HEK293 (cell line): ENCODE results near the gene PITPNM2.

ENCODE experiments used
- CTCF ChIA-PET: fragments of 350-600 bp; formaldehyde crosslinking; extraction: SDS; loops from one replicate; lab custom pipeline; 2021; ENCODE audit warnings: antibody characterized with exemption; lab: Yijun Ruan, JAX
- POLR2A ChIA-PET: fragments of 300-600 bp; formaldehyde crosslinking; extraction: SDS; loops from one replicate; lab custom pipeline; 2020; ENCODE audit warnings: antibody characterized with exemption, inconsistent platforms; lab: Yijun Ruan, JAX
- H3K27ac ChIP-seq: fragments of 200-500 bp; sonication (Bioruptor generic); 2 replicates; pipeline ENCODE4 v1.5.1; 2014; ENCODE audit warnings: low read depth, low read length, control low read depth, inconsistent platforms; ENCODE audit errors: extremely low read depth
- H3K36me3 ChIP-seq, 2 experiments: fragments of 200-500 bp in 1 of 2; sonication (Bioruptor generic) in 1 of 2; 1 replicate in 1 of 2; 2 replicates in 1 of 2; pipeline ENCODE4 v1.5.1; 2014 to 2017; ENCODE audit warnings: inconsistent platforms in 2 of 2, low read length in 2 of 2; ENCODE audit not compliant: control insufficient read depth in 2 of 2, insufficient read depth in 1 of 2
- H3K4me1 ChIP-seq: fragments of 200-500 bp; sonication (Bioruptor generic); 2 replicates; pipeline ENCODE4 v1.5.1; 2014; ENCODE audit warnings: mild to moderate bottlenecking, low read length, inconsistent platforms; ENCODE audit not compliant: control insufficient read depth, insufficient read depth
- H3K4me3 ChIP-seq: 2 replicates; pipeline ENCODE4 v1.5.1; 2011; ENCODE audit warnings: low read depth, mild to moderate bottlenecking, control low read depth, low read length, moderate library complexity
- H3K9me3 ChIP-seq: fragments of 200-500 bp; sonication (Bioruptor generic); 2 replicates; pipeline ENCODE4 v1.5.1; 2014; ENCODE audit warnings: low read depth, low read length, inconsistent platforms; ENCODE audit not compliant: control insufficient read depth, insufficient read depth
- EGR2 ChIP-seq: fragments of 450-650 bp; formaldehyde crosslinking; IDR thresholded peaks from 2 replicates; pipeline ENCODE4 v1.5.1; 2016; ENCODE audit warnings: low read depth, missing biosample characterization, missing genetic modification characterization
- HOXA7 ChIP-seq: sonication (generic); formaldehyde crosslinking; IDR thresholded peaks from 2 replicates; pipeline ENCODE4 v1.8.1; 2022; ENCODE audit warnings: missing genetic modification reagents, borderline replicate concordance
- KLF1 ChIP-seq: fragments of 450-650 bp; formaldehyde crosslinking; IDR thresholded peaks from 2 replicates; pipeline ENCODE4 v1.5.1; 2016; ENCODE audit warnings: missing biosample characterization, missing genetic modification characterization
- KLF10 ChIP-seq: fragments of 450-650 bp; IDR thresholded peaks from 2 replicates; pipeline ENCODE4 v1.5.1; 2018; ENCODE audit warnings: missing biosample characterization, mild to moderate bottlenecking, missing genetic modification characterization
- KLF16 ChIP-seq: fragments of 450-650 bp; formaldehyde crosslinking; IDR thresholded peaks from 2 replicates; pipeline ENCODE4 v1.5.1; 2017; ENCODE audit warnings: missing biosample characterization, missing genetic modification characterization
- ZFHX2 ChIP-seq: fragments of 450-650 bp; formaldehyde crosslinking; conservative IDR thresholded peaks from 2 replicates; pipeline ENCODE4 v1.5.1; 2016; ENCODE audit warnings: missing biosample characterization, missing genetic modification characterization
- ZFP37 ChIP-seq: fragments of 450-650 bp; formaldehyde crosslinking; IDR thresholded peaks from 2 replicates; pipeline ENCODE4 v1.5.1; 2016; ENCODE audit warnings: missing biosample characterization, missing genetic modification characterization
- ZFP41 ChIP-seq: fragments of 450-650 bp; formaldehyde crosslinking; IDR thresholded peaks from 2 replicates; pipeline ENCODE4 v1.5.1; 2016; ENCODE audit warnings: missing biosample characterization, missing genetic modification characterization, borderline replicate concordance
- ZIC2 ChIP-seq: fragments of 450-650 bp; formaldehyde crosslinking; IDR thresholded peaks from 2 replicates; pipeline ENCODE4 v1.5.1; 2016; ENCODE audit warnings: missing biosample characterization, missing genetic modification characterization
- ZNF146 ChIP-seq: fragments of 450-650 bp; formaldehyde crosslinking; IDR thresholded peaks from 2 replicates; pipeline ENCODE4 v1.5.1; 2016; ENCODE audit warnings: missing biosample characterization, missing genetic modification characterization
- ZNF214 ChIP-seq: fragments of 450-650 bp; formaldehyde crosslinking; IDR thresholded peaks from 2 replicates; pipeline ENCODE4 v1.5.1; 2017; ENCODE audit warnings: missing biosample characterization, mild to moderate bottlenecking, missing genetic modification characterization, borderline replicate concordance
- ZNF341 ChIP-seq: fragments of 450-650 bp; formaldehyde crosslinking; IDR thresholded peaks from 2 replicates; pipeline ENCODE4; 2016; ENCODE audit warnings: low read depth, missing biosample characterization, missing genetic modification characterization
- ZNF366 ChIP-seq: fragments of 450-650 bp; formaldehyde crosslinking; conservative IDR thresholded peaks from 2 replicates; pipeline ENCODE4 v1.5.1; 2016; ENCODE audit warnings: missing biosample characterization, missing genetic modification characterization
- ZNF37A ChIP-seq: fragments of 450-650 bp; IDR thresholded peaks from 2 replicates; pipeline ENCODE4 v1.5.1; 2018; ENCODE audit warnings: missing biosample characterization, missing genetic modification characterization
- ZNF510 ChIP-seq: fragments of 450-650 bp; formaldehyde crosslinking; IDR thresholded peaks from 2 replicates; pipeline ENCODE4 v1.5.1; 2018; ENCODE audit warnings: mild to moderate bottlenecking, missing genetic modification characterization, missing biosample characterization; ENCODE audit not compliant: insufficient replicate concordance
- ZNF514 ChIP-seq: fragments of 450-650 bp; formaldehyde crosslinking; IDR thresholded peaks from 2 replicates; pipeline ENCODE4 v1.5.1; 2016; ENCODE audit warnings: missing biosample characterization, missing genetic modification characterization
- ZNF555 ChIP-seq: fragments of 450-650 bp; formaldehyde crosslinking; conservative IDR thresholded peaks from 2 replicates; pipeline ENCODE4 v1.5.1; 2017; ENCODE audit warnings: missing biosample characterization, mild to moderate bottlenecking, missing genetic modification characterization, inconsistent platforms
- ZNF621 ChIP-seq: fragments of 450-650 bp; formaldehyde crosslinking; IDR thresholded peaks from 2 replicates; pipeline ENCODE4 v1.5.1; 2017; ENCODE audit warnings: missing biosample characterization, missing genetic modification characterization
- ZNF658 ChIP-seq: fragments of 450-650 bp; formaldehyde crosslinking; IDR thresholded peaks from 2 replicates; pipeline ENCODE4; 2016; ENCODE audit warnings: missing biosample characterization, missing genetic modification characterization
- ZSCAN30 ChIP-seq: fragments of 450-650 bp; IDR thresholded peaks from 2 replicates; pipeline ENCODE4 v1.5.1; 2018; ENCODE audit warnings: missing biosample characterization, mild to moderate bottlenecking, missing genetic modification characterization, moderate library complexity
- TF ChIP-seq, protein P1 (sequence below): fragments of 450-650 bp; formaldehyde crosslinking; IDR thresholded peaks from 2 replicates; pipeline ENCODE4 v1.5.1; 2016; ENCODE audit warnings: missing biosample characterization, missing genetic modification characterization
- TF ChIP-seq, protein P2 (sequence below): fragments of 450-650 bp; formaldehyde crosslinking; IDR thresholded peaks from 2 replicates; pipeline ENCODE4; 2016; ENCODE audit warnings: missing biosample characterization, missing genetic modification characterization
- TF ChIP-seq, protein P3 (sequence below): fragments of 450-650 bp; formaldehyde crosslinking; IDR thresholded peaks from 2 replicates; pipeline ENCODE4 v1.5.1; 2017; ENCODE audit warnings: missing biosample characterization, missing genetic modification characterization
- TF ChIP-seq, protein P4 (sequence below): fragments of 450-650 bp; formaldehyde crosslinking; optimal IDR thresholded peaks from 2 replicates; pipeline ENCODE3; 2016; ENCODE audit warnings: missing biosample characterization, mild to moderate bottlenecking, missing genetic modification characterization
- TF ChIP-seq, protein P5 (sequence below): fragments of 450-650 bp; formaldehyde crosslinking; IDR thresholded peaks from 2 replicates; pipeline ENCODE4 v1.5.1; 2016; ENCODE audit warnings: missing biosample characterization, missing genetic modification characterization
- TF ChIP-seq, protein P6 (sequence below): fragments of 450-650 bp; formaldehyde crosslinking; IDR thresholded peaks from 2 replicates; pipeline ENCODE4 v1.5.1; 2016; ENCODE audit warnings: missing biosample characterization, missing genetic modification characterization

The PITPNM2 gene

DNA sequence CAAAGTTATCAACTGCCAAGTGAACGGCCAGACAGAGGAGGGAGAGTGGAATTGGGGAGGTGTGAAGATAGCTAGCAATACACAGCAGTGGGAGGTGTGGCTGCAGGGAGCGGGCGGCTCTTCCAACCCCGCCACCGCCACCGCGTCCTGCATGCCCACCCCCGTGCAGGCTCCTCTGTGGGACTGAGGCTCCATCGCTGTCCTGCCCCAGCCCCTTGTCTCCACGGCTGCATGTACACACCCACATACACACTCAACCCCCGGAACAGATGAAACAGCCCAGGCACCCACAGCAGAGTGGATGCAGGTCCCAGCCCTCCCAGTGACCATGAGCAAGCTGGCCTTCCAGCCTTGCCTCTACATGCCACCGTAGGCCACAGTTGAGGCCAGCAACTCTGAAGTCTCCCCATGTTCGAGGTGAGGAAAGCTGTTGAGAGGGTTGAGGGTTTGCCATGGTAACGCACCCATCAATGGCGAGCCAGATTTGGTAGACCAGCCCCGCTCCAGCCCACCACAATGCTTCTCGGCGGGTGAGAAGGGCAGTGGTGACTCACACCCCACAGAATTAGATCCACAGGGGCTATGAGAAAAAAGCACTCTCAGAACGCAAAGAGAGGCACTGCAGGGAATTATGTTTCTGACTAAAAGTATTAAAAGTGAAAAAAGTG is 39.3 kb downstream of the PITPNM2 start:
- ChIA-PET CTCF (interaction anchor here (1.1 kb wide), 1 partner anchor 126 kb away, joined by 6 read pairs; no protein-coding TSS in a partner anchor), POLR2A (no interaction called here)
- Histone ChIP-seq H3K4me3 (no peak overlapping the region), H3K9me3 (no peaks in the 10 kb centered on the region), H3K36me3 (no peaks in the 10 kb centered on the region), H3K27ac (no peak overlapping the region), H3K4me1 (no peaks in the 10 kb centered on the region; the same call in 1 of the 2 replicates)
- TF ChIP-seq ZFP41: no peak
- TF ChIP-seq, protein P1, sequence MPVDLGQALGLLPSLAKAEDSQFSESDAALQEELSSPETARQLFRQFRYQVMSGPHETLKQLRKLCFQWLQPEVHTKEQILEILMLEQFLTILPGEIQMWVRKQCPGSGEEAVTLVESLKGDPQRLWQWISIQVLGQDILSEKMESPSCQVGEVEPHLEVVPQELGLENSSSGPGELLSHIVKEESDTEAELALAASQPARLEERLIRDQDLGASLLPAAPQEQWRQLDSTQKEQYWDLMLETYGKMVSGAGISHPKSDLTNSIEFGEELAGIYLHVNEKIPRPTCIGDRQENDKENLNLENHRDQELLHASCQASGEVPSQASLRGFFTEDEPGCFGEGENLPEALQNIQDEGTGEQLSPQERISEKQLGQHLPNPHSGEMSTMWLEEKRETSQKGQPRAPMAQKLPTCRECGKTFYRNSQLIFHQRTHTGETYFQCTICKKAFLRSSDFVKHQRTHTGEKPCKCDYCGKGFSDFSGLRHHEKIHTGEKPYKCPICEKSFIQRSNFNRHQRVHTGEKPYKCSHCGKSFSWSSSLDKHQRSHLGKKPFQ: no peak
- TF ChIP-seq KLF10: no peak
- TF ChIP-seq ZNF621 (tag by site-specific recombination): no peak
- TF ChIP-seq ZNF366 (tag by site-specific recombination): no peak
- TF ChIP-seq KLF1 (tag by site-specific recombination): 0 out of 2 replicates have a peak, but pooled peaks have one; percentile 27
- TF ChIP-seq ZNF214 (tag by site-specific recombination): no peak
- no peak for TF ChIP-seq ZFP37 (tag by site-specific recombination)
- TF ChIP-seq ZNF514: no peak
- peak; percentile 70 for TF ChIP-seq ZNF341
- no peak for TF ChIP-seq ZNF146 (tag by site-specific recombination)
- TF ChIP-seq ZIC2 (tag by site-specific recombination): 0 out of 2 replicates have a peak, but pooled peaks have one; percentile 27
- TF ChIP-seq EGR2 (tag by site-specific recombination): peak; percentile 97
- peak; percentile 98 for TF ChIP-seq ZFHX2 (tag by site-specific recombination)
- TF ChIP-seq, protein P2, sequence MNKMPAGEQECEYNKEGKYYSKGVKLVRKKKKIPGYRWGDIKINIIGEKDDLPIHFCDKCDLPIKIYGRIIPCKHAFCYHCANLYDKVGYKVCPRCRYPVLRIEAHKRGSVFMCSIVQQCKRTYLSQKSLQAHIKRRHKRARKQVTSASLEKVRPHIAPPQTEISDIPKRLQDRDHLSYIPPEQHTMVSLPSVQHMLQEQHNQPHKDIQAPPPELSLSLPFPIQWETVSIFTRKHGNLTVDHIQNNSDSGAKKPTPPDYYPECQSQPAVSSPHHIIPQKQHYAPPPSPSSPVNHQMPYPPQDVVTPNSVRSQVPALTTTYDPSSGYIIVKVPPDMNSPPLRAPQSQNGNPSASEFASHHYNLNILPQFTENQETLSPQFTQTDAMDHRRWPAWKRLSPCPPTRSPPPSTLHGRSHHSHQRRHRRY: no peak
- no peak for TF ChIP-seq ZSCAN30 (tag by site-specific recombination)
- TF ChIP-seq, protein P3, sequence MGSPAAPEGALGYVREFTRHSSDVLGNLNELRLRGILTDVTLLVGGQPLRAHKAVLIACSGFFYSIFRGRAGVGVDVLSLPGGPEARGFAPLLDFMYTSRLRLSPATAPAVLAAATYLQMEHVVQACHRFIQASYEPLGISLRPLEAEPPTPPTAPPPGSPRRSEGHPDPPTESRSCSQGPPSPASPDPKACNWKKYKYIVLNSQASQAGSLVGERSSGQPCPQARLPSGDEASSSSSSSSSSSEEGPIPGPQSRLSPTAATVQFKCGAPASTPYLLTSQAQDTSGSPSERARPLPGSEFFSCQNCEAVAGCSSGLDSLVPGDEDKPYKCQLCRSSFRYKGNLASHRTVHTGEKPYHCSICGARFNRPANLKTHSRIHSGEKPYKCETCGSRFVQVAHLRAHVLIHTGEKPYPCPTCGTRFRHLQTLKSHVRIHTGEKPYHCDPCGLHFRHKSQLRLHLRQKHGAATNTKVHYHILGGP (tag by site-specific recombination): no peak
- TF ChIP-seq HOXA7 (CRISPR knock-in tag): no peak
- no peak for TF ChIP-seq ZNF555
- no peak for TF ChIP-seq ZNF510

DNA sequence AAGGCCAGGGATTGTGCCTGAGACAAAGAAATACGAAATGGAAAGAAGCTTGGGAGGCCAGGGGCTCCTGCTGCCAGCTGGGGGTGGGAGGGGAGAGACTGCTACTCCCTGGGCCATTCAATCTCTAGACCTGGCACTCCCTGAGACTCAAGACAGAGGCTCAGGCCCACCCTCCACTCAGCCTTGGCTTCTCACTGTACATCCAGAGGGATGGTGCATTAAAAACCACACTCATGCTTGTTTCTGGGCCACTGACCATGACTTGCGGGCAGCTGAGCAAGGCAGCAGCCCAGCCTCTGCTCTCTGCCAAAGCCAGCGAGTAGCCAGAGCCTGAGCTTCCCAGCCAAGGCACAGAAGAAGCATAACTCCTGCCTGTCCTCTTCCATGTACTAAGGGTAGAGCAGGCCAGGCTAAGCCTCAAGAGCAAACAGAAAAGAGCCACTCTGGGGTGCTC is 41.5 kb downstream of the PITPNM2 start:
- no peak overlapping the region for H3K27ac ChIP-seq
- CTCF ChIA-PET: no interaction called here
- TF ChIP-seq ZNF37A (tag by site-specific recombination): no peak
- TF ChIP-seq ZNF658 (tag by site-specific recombination): no peak
- TF ChIP-seq, protein P4, sequence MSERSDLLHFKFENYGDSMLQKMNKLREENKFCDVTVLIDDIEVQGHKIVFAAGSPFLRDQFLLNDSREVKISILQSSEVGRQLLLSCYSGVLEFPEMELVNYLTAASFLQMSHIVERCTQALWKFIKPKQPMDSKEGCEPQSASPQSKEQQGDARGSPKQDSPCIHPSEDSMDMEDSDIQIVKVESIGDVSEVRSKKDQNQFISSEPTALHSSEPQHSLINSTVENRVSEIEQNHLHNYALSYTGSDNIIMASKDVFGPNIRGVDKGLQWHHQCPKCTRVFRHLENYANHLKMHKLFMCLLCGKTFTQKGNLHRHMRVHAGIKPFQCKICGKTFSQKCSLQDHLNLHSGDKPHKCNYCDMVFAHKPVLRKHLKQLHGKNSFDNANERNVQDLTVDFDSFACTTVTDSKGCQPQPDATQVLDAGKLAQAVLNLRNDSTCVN (tag by site-specific recombination): no peak
- no peak for TF ChIP-seq KLF16
- TF ChIP-seq, protein P5, sequence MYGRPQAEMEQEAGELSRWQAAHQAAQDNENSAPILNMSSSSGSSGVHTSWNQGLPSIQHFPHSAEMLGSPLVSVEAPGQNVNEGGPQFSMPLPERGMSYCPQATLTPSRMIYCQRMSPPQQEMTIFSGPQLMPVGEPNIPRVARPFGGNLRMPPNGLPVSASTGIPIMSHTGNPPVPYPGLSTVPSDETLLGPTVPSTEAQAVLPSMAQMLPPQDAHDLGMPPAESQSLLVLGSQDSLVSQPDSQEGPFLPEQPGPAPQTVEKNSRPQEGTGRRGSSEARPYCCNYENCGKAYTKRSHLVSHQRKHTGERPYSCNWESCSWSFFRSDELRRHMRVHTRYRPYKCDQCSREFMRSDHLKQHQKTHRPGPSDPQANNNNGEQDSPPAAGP (tag by site-specific recombination): no peak
- TF ChIP-seq, protein P6, sequence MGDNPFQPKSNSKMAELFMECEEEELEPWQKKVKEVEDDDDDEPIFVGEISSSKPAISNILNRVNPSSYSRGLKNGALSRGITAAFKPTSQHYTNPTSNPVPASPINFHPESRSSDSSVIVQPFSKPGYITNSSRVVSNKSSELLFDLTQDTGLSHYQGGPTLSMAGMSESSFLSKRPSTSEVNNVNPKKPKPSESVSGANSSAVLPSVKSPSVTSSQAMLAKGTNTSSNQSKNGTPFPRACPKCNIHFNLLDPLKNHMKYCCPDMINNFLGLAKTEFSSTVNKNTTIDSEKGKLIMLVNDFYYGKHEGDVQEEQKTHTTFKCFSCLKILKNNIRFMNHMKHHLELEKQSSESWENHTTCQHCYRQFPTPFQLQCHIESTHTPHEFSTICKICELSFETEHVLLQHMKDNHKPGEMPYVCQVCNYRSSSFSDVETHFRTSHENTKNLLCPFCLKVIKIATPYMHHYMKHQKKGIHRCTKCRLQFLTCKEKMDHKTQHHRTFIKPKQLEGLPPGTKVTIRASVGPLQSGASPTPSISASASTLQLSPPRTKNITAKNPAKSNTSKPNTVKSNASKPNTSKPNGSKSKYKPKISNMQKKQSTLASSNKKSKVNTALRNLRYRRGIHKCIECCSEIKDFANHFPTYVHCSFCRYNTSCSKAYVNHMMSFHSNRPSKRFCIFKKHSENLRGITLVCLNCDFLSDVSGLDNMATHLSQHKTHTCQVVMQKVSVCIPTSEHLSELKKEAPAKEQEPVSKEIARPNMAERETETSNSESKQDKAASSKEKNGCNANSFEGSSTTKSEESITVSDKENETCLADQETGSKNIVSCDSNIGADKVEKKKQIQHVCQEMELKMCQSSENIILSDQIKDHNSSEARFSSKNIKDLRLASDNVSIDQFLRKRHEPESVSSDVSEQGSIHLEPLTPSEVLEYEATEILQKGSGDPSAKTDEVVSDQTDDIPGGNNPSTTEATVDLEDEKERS (tag by site-specific recombination): no peak

More for the DNA sequence above, 41.5 kb downstream of the PITPNM2 start:
- Histone ChIP-seq H3K36me3 (no peaks in the 10 kb centered on the region), H3K4me3 (no peak overlapping the region), H3K4me1 (peaks cover 2% of the 10 kb centered on the region; the same call in 1 of the 2 replicates), H3K9me3 (no peaks in the 10 kb centered on the region)
- POLR2A ChIA-PET: no interaction called here
